GM23338 (cell line): ENCODE data around the gene B4GALT1. TPM values are rescaled to one million over a fixed set of nuclear protein-coding genes. Genes with fewer than 3 reads are reported as not detected.

Source experiments
- CTCF ChIP-seq, 2 experiments: fragments of 200-600 bp in 1 of 2; sonication (generic) in 1 of 2; conservative IDR thresholded peaks; 2 replicates each; pipeline versions ENCODE4 v1.5.1 to v1.6.1; 2016 to 2017; ENCODE audit warnings: antibody characterized with exemption in 2 of 2, low read depth in 2 of 2, mild to moderate bottlenecking in 2 of 2, moderate library complexity in 1 of 2
- EZH2 ChIP-seq: fragments of 200-600 bp; sonication (generic); IDR thresholded peaks from one replicate; pipeline ENCODE4 v1.8.0; 2017; ENCODE audit warnings: antibody characterized with exemption, mild to moderate bottlenecking, low read depth; ENCODE audit not compliant: unreplicated experiment
- JUNB ChIP-seq: IDR thresholded peaks from one replicate; pipeline ENCODE4 v1.6.1; 2016; ENCODE audit warnings: antibody characterized with exemption; ENCODE audit not compliant: unreplicated experiment
- ZNF462 ChIP-seq: fragments of 250-450 bp; sonication (Bioruptor Pico); IDR thresholded peaks from 2 replicates; pipeline ENCODE4 v1.5.0; 2020; ENCODE audit warnings: mild to moderate bottlenecking, moderate library complexity
- polyA plus RNA-seq: library from polyadenylated mRNA; unstranded; fragments of >200 nt; fragmentation: Nextera tagmentation; extraction: Ambion mirVana; gene quantifications from 2 replicates; pipeline ENCODE4 v1.2.1, GENCODE V29; 2016
- total RNA-seq: library from RNA; depleted of rRNA; stranded (reverse); fragments of >200 nt; shearing (Covaris generic); gene quantifications from 2 replicates; pipeline ENCODE4 v1.2.3, GENCODE V29; 2014

Gene B4GALT1
- total and polyA plus RNA-seq, 2 experiments from 2014 or later, result 6.3 to 15.8 TPM

GRCh38 chr9:33158843-33159776, 8.0 kb downstream of the B4GALT1 start (continued):
- no peak for TF ChIP-seq ZNF462 (CRISPR knock-in tag)
- TF ChIP-seq CTCF (conservative IDR thresholded peaks at IDR 0.05; ENCODE audit: low read depth in 2 of 2), result no peak
- no peak for TF ChIP-seq EZH2
- no peak for TF ChIP-seq JUNB
